LoVo (cell line): Measurements from ENCODE around the gene PAX8.

Experiments used
- DNase-seq: peaks from one replicate; pipeline ENCODE4 v3.0.0-alpha.2; 2016; ENCODE audit warnings: low spot score

Gene PAX8

GRCh38 chr2:113264713-113265403 is 13.9 kb downstream of the PAX8 start:
- DNase-seq, result no peak

GRCh38 chr2:113263546-113263945 is 15.2 kb downstream of the PAX8 start:
- DNase-seq, result no peak

- no peak for DNase-seq
Measured at GRCh38 chr2:113260991-113261390, 17.7 kb downstream of the PAX8 start.

GRCh38 chr2:113258471-113259147 is 20.1 kb downstream of the PAX8 start:
- no peak for DNase-seq

- no peak for DNase-seq
Measured at GRCh38 chr2:113257516-113258264, 21.0 kb downstream of the PAX8 start.

- DNase-seq, result no peak
Measured at GRCh38 chr2:113255140-113256070, 23.3 kb downstream of the PAX8 start.

- no peak for DNase-seq
Measured at GRCh38 chr2:113253453-113253852, 25.3 kb downstream of the PAX8 start.

GRCh38 chr2:113252047-113252590 is 26.6 kb downstream of the PAX8 start:
- DNase-seq, result no peak

GRCh38 chr2:113251118-113251517 is 27.6 kb downstream of the PAX8 start:
- DNase-seq, result no peak

GRCh38 chr2:113248997-113249770 is 29.5 kb downstream of the PAX8 start:
- peak; percentile 79 for DNase-seq

- DNase-seq, result no peak
Measured at GRCh38 chr2:113246606-113247005, 32.1 kb downstream of the PAX8 start.

GRCh38 chr2:113245276-113245711 is 33.4 kb downstream of the PAX8 start:
- no peak for DNase-seq

GRCh38 chr2:113242327-113242726 is 36.4 kb downstream of the PAX8 start:
- no peak for DNase-seq

GRCh38 chr2:113240915-113241911 is 37.5 kb downstream of the PAX8 start:
- peak; percentile 95 for DNase-seq

GRCh38 chr2:113240150-113240914 is 38.4 kb downstream of the PAX8 start:
- DNase-seq, result peak; percentile 47

- DNase-seq, result no peak
Measured at GRCh38 chr2:113238871-113239839, 39.6 kb downstream of the PAX8 start.

GRCh38 chr2:113237604-113238160 is 41.0 kb downstream of the PAX8 start:
- no peak for DNase-seq
